Testis (tissue), 2 donors: ENCODE results near the gene MEGF8.

Source experiments
- POLR2A ChIP-seq: fragments of 450-650 bp; IDR thresholded peaks from one replicate; pipeline ENCODE4 v1.6.1; 2017; ENCODE audit warnings: antibody characterized with exemption, mild to moderate bottlenecking, moderate library complexity
- TF ChIP-seq, protein P1 (sequence below), 3 experiments: fragments of 450-650 bp in 2 of 3; fragments of 200-600 bp in 1 of 3; sonication (generic) in 1 of 3; IDR thresholded peaks; one replicate each; pipeline ENCODE4 v1.5.1; 2016 to 2019; ENCODE audit warnings: antibody characterized with exemption in 3 of 3, mild to moderate bottlenecking in 2 of 3, moderate library complexity in 1 of 3

DNA sequence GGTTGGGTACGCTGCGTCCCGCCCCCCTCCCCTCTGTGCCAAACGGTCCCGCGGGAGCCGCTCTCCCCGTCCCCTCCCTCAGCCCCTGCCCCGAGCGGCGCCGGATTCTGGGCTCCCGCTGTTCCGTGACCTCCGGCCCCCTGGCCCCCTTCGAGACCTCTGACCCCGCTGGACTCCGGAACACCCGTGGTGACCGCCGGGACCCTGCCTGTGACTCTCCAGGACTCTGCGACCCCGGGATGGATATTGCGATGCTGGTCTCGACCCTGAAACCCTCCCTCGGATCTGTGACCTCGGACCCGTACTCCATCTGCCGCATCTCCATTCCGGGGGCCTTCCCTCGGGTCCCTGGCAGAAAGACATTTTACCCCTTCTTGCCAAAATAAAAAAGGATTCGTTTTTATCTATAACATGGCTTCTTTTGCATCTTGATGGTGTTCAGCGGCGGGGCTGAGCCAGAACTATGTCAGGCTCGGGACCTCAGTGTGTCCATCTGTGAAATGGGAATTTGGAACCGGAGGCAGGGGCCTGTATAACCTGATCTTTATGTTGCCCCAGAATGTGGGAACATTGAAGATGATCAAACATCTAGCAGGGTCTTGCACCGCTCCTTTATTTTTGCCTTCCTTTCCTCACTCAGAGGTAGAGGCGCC lies 654 bp upstream of the MEGF8 start:
- TF ChIP-seq, protein P1, sequence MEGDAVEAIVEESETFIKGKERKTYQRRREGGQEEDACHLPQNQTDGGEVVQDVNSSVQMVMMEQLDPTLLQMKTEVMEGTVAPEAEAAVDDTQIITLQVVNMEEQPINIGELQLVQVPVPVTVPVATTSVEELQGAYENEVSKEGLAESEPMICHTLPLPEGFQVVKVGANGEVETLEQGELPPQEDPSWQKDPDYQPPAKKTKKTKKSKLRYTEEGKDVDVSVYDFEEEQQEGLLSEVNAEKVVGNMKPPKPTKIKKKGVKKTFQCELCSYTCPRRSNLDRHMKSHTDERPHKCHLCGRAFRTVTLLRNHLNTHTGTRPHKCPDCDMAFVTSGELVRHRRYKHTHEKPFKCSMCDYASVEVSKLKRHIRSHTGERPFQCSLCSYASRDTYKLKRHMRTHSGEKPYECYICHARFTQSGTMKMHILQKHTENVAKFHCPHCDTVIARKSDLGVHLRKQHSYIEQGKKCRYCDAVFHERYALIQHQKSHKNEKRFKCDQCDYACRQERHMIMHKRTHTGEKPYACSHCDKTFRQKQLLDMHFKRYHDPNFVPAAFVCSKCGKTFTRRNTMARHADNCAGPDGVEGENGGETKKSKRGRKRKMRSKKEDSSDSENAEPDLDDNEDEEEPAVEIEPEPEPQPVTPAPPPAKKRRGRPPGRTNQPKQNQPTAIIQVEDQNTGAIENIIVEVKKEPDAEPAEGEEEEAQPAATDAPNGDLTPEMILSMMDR (IDR thresholded peaks at IDR 0.05) = peak in 2 of 3 experiments; percentile 69 to 78
- TF ChIP-seq POLR2A = no peak
